ENCODE measurements around the gene ARAP3.

The ARAP3 gene

DNA sequence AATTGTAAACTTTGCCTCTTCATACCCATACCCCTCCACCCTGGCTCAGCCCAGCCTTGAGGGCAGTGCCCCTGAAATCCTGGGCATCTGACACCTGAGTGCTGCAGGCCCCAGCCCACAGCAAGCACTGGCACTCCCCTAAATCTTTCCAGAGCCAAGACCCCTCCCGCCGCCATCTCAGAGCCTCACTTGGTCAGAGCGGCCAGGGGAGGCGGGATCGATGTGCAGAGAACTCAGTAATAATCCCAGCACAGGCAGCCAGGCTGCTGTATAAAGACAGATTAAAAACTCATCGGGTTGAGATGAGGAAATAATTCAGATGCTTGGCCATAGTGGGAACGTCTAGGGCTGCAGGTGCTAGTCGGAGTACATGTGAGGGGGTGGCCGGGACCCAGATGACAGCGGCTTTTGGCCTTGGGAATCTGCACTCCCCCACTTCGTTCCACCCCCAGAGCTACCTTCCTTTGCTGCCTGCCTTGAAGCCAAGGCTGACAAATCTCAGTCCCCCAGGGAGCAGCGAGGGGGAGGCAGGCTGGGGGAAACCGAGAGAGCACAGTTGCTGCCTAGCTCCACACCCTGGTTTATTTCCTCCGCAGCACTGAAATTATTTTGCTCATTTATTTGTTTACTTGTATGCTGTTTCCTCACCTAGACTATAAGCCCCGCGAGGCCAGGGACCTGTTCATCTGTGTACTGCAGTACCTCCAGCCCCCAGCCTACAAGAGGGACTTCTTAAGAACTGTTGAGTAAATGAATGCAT is 19.5 kb upstream of the ARAP3 start:
- no peak overlapping the region for H3K27ac ChIP-seq (ENCODE audit: low read depth, low read length)
- H3K4me1 ChIP-seq (ENCODE audit: control insufficient read depth, insufficient read depth, low read length, unreplicated experiment) = peaks cover 4% of the 10 kb centered on the region
- H3K36me3 ChIP-seq (ENCODE audit: insufficient read depth, low read length) = no peaks in the 10 kb centered on the region
- peaks cover 93% of the 10 kb centered on the region for H3K27me3 ChIP-seq (ENCODE audit: insufficient read depth, low read length)
- H3K4me3 ChIP-seq (ENCODE audit: low read depth, low read length) = no peak overlapping the region
- no peaks in the 10 kb centered on the region for H3K79me2 ChIP-seq (ENCODE audit: control insufficient read depth, insufficient read depth, low read length, unreplicated experiment)
- H2AFZ ChIP-seq (ENCODE audit: low read length, unreplicated experiment) = no peak overlapping the region

DNA sequence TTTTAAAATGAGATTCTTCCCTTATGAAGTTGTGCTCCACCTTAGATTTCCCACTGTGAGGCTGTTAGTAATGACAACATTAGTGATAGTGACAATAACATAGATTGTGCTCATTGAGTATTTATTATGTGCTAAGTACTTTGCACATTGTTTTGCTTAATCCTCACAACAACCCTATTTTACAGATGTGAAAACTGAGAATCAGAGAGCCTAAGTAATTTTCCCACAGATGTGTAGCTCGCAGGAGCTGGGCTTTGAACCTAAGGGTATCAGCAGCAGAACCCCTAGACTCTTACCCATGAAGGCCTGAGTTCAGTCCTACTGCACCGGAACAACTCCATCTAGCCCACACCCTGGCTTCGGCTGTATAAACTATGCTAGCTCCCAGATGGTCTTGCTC is 15.6 kb upstream of the ARAP3 start:
- no peaks in the 10 kb centered on the region for H3K36me3 ChIP-seq (ENCODE audit: insufficient read depth, low read length)
- no peak overlapping the region for H3K4me3 ChIP-seq (ENCODE audit: low read depth, low read length)
- H3K27me3 ChIP-seq (ENCODE audit: insufficient read depth, low read length) = peaks cover 55% of the 10 kb centered on the region
- H3K79me2 ChIP-seq (ENCODE audit: control insufficient read depth, insufficient read depth, low read length, unreplicated experiment) = no peaks in the 10 kb centered on the region
- H3K27ac ChIP-seq (ENCODE audit: low read depth, low read length) = no peak overlapping the region
- no peak overlapping the region for H2AFZ ChIP-seq (ENCODE audit: low read length, unreplicated experiment)
- peaks cover 11% of the 10 kb centered on the region for H3K4me1 ChIP-seq (ENCODE audit: control insufficient read depth, insufficient read depth, low read length, unreplicated experiment)

DNA sequence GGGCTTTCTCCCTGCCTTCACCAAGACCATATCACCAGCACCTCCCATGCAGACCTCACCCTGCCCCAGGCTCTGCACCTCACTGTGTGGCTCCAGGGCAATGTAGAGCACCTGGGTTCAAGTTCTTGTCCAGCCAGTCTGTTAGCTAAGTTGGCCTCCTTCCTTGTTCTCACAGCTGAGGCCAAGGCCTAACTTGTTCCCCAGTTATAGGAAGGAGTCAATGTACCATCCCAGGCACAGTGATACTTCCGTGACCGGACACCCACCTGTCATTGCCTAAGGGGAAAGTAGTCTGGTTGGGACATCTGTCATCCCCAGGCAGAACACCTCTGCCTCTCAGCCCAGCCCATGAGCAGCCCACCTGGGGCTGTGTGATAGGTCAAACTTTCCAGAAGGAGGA is 14.4 kb upstream of the ARAP3 start:
- Histone ChIP-seq H3K36me3 (ENCODE audit: insufficient read depth, low read length) (no peaks in the 10 kb centered on the region), H3K4me1 (ENCODE audit: control insufficient read depth, insufficient read depth, low read length, unreplicated experiment) (peaks cover 7% of the 10 kb centered on the region), H2AFZ (ENCODE audit: low read length, unreplicated experiment) (no peak overlapping the region), H3K27ac (ENCODE audit: low read depth, low read length) (no peak overlapping the region), H3K4me3 (ENCODE audit: low read depth, low read length) (no peak overlapping the region), H3K27me3 (ENCODE audit: insufficient read depth, low read length) (peaks cover 50% of the 10 kb centered on the region), H3K79me2 (ENCODE audit: control insufficient read depth, insufficient read depth, low read length, unreplicated experiment) (no peaks in the 10 kb centered on the region)

DNA sequence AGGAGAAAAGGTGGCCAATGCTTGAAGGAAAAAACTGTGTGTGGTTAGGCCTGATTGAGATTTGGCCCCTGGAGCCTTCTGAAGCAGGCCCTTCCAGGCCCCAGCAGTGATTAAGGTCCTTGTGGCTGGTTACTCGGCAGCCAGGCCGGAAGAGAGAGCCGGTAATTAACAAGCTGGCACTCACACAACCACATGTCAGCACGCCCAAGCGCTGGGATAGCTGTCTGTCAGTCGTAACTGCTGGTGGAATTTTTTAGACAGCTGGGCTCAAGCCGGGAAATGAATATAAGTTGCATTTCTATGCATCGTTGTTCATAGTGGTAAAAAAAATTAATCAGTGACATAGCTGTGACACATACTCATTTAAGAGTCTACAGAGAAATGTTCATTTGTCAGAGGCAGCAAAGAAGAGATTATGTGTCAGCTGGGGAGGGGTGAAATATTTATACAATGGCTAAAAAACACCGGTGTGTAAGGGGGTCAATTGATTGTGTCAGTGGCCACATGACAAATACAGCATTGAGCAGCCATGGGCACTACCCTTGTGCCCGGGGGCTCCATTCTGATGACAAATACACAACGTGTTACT is 13.7 kb upstream of the ARAP3 start:
- H3K4me1 ChIP-seq (ENCODE audit: control insufficient read depth, insufficient read depth, low read length, unreplicated experiment) = peaks cover 7% of the 10 kb centered on the region
- no peaks in the 10 kb centered on the region for H3K36me3 ChIP-seq (ENCODE audit: insufficient read depth, low read length)
- H3K27ac ChIP-seq (ENCODE audit: low read depth, low read length) = no peak overlapping the region
- no peak overlapping the region for H3K4me3 ChIP-seq (ENCODE audit: low read depth, low read length)
- no peaks in the 10 kb centered on the region for H3K79me2 ChIP-seq (ENCODE audit: control insufficient read depth, insufficient read depth, low read length, unreplicated experiment)
- H3K27me3 ChIP-seq (ENCODE audit: insufficient read depth, low read length) = peaks cover 50% of the 10 kb centered on the region
- no peak overlapping the region for H2AFZ ChIP-seq (ENCODE audit: low read length, unreplicated experiment)

DNA sequence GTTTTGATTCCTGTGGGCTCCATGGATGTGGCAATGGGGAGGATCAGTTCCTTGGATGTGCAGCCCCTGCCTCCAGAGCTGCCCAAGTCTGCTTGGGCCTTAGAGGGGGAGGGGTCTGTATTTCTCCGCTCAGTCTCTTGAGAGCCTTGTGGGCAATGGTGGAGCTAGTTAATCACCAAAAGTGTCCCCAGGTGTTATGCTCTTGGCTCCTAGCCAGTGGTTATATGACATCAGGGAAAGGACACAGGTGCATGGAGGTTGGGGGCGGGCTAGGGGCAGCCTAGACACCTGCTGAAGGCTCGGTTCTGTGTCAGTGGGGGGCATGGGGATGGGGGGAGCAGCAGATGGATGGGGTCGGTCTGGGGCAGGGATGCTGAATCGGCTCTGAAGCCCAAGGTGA is 12.4 kb upstream of the ARAP3 start:
- Histone ChIP-seq H2AFZ (ENCODE audit: low read length, unreplicated experiment) (no peak overlapping the region), H3K79me2 (ENCODE audit: control insufficient read depth, insufficient read depth, low read length, unreplicated experiment) (no peaks in the 10 kb centered on the region), H3K27ac (ENCODE audit: low read depth, low read length) (no peak overlapping the region), H3K4me1 (ENCODE audit: control insufficient read depth, insufficient read depth, low read length, unreplicated experiment) (peaks cover 7% of the 10 kb centered on the region), H3K4me3 (ENCODE audit: low read depth, low read length) (no peak overlapping the region), H3K36me3 (ENCODE audit: insufficient read depth, low read length) (no peaks in the 10 kb centered on the region), H3K27me3 (ENCODE audit: insufficient read depth, low read length) (peaks cover 50% of the 10 kb centered on the region)

DNA sequence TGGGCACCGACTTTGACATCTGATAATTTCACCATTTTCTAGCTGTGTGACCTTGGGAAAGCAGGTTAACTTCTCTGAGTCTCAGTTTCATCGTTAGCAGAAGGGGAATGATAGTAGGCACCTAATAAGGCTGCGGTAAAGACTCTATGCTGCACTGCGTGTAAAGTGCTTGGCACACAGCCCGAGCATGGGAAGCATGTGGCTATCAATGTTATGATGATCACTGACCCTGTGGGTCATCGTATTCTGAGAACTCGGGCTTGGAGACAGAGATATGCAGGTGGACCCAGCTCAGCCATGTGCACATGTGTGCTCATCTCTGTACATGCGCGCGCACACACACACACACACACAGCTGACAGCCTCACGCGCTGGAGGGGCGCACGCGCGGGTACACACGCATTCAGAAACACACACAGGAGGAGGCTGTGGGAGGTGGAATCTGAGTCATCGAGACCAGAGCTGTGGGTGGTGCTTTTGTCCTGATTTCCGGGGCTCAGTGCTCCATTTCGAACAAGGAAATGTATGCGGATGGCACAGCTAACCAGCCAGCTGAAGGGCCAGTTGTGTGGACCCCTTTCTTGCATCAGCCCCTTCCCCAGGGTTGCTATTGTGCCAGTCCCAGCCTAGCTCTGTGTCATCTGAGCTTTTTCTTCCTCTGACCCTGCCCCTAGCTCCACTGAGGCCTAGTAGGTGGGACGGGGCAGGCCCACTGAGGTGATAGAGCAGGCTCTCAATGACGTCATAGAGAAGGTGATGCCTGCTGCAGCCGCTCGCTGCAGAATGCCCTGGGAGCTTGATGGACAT is 11.1 kb upstream of the ARAP3 start:
- Histone ChIP-seq H3K36me3 (ENCODE audit: insufficient read depth, low read length) (no peaks in the 10 kb centered on the region), H3K4me3 (ENCODE audit: low read depth, low read length) (no peak overlapping the region), H3K4me1 (ENCODE audit: control insufficient read depth, insufficient read depth, low read length, unreplicated experiment) (peaks cover 7% of the 10 kb centered on the region), H3K27me3 (ENCODE audit: insufficient read depth, low read length) (peaks cover 44% of the 10 kb centered on the region), H3K27ac (ENCODE audit: low read depth, low read length) (no peak overlapping the region), H2AFZ (ENCODE audit: low read length, unreplicated experiment) (no peak overlapping the region), H3K79me2 (ENCODE audit: control insufficient read depth, insufficient read depth, low read length, unreplicated experiment) (no peaks in the 10 kb centered on the region)

DNA sequence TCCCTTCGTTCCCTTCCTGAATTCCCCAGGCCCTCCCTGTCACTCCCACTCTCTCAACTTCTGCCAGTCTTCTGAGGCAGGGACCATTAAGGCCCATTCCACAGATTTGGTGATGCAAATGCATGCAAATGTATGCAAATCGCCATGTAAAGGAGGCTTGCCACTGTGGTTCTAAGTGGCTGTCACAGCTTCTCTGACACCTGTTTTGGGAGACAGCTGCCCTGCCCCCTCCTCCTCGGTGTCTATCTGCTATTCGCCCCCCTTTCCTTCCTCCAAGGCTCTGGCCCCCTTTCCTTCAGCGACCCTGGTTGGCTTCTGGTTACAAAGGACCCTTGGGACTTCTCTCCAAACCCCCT is 10.5 kb upstream of the ARAP3 start:
- Histone ChIP-seq H2AFZ (ENCODE audit: low read length, unreplicated experiment) (no peak overlapping the region), H3K4me1 (ENCODE audit: control insufficient read depth, insufficient read depth, low read length, unreplicated experiment) (peaks cover 7% of the 10 kb centered on the region), H3K4me3 (ENCODE audit: low read depth, low read length) (peak overlapping the region; percentile 56), H3K27me3 (ENCODE audit: insufficient read depth, low read length) (peaks cover 39% of the 10 kb centered on the region), H3K79me2 (ENCODE audit: control insufficient read depth, insufficient read depth, low read length, unreplicated experiment) (no peaks in the 10 kb centered on the region), H3K27ac (ENCODE audit: low read depth, low read length) (no peak overlapping the region), H3K36me3 (ENCODE audit: insufficient read depth, low read length) (no peaks in the 10 kb centered on the region)

DNA sequence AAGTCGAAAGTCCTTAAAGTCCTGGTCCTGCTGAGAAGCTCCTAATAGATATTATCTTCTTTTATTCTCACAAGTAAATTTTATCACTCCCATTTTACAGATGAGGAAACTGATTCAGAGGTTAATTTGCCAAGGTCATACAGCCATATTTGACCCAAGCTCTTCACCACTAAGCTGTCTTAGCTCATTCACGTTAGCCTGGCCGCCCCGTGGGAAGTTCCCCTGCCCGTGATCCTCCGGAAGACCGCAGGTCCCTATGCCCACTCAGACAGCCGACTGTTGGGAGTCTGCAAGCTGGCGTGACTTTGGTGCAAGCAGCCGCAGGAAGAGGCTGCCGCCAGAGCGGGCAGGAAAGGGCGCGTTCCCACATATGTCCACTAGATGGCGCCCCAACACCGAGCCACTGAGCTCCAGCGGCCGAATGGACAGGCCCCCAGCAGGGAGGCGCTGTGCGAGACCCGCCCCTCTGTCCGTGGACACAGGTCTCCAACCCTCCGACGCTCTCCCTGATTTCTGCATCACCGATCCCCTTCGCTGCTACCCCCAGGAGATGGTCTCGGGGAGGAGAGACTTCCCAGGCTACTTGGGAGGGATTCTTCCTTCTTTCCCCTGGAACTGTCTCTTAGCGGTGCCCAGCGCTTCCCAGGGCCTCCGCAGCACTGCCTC is 10.0 kb upstream of the ARAP3 start:
- peaks cover 34% of the 10 kb centered on the region for H3K27me3 ChIP-seq (ENCODE audit: insufficient read depth, low read length)
- H3K79me2 ChIP-seq (ENCODE audit: control insufficient read depth, insufficient read depth, low read length, unreplicated experiment) = no peaks in the 10 kb centered on the region
- H3K4me3 ChIP-seq (ENCODE audit: low read depth, low read length) = peak overlapping the region; percentile 56
- peaks cover 7% of the 10 kb centered on the region for H3K4me1 ChIP-seq (ENCODE audit: control insufficient read depth, insufficient read depth, low read length, unreplicated experiment)
- H3K27ac ChIP-seq (ENCODE audit: low read depth, low read length) = no peak overlapping the region
- H2AFZ ChIP-seq (ENCODE audit: low read length, unreplicated experiment) = no peak overlapping the region
- no peaks in the 10 kb centered on the region for H3K36me3 ChIP-seq (ENCODE audit: insufficient read depth, low read length)

DNA sequence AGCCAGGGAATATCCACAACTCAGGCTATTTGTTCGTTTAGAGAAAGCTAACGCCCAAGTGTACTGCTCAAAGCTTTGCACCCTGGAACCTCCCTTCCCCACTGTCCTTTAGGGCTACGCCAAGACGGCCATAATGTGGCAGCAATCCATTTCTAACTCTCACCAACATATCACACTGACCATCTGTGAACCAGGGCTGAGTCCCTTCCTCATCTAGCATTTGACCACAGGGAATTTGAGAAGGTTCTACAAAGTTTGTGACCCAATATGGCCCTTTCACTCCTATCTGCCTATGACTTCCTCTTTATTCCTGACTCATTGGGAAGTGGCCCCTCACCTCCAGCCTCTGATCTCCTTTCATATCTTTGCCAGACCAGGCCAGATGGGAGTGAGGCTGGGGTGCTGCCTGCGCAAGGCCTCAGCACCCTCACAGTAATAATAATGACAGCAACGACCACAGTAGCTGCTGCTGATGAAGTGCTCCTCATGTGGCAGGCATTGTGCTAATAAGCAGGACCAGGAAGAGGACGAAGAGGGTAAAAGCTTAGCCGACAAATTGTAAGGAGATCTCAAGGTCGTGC is 9.3 kb upstream of the ARAP3 start:
- no peak overlapping the region for H3K4me3 ChIP-seq (ENCODE audit: low read depth, low read length)
- H3K27ac ChIP-seq (ENCODE audit: low read depth, low read length) = no peak overlapping the region
- H3K79me2 ChIP-seq (ENCODE audit: control insufficient read depth, insufficient read depth, low read length, unreplicated experiment) = no peaks in the 10 kb centered on the region
- H3K36me3 ChIP-seq (ENCODE audit: insufficient read depth, low read length) = no peaks in the 10 kb centered on the region
- no peak overlapping the region for H2AFZ ChIP-seq (ENCODE audit: low read length, unreplicated experiment)
- peaks cover 7% of the 10 kb centered on the region for H3K4me1 ChIP-seq (ENCODE audit: control insufficient read depth, insufficient read depth, low read length, unreplicated experiment)
- peaks cover 30% of the 10 kb centered on the region for H3K27me3 ChIP-seq (ENCODE audit: insufficient read depth, low read length)

DNA sequence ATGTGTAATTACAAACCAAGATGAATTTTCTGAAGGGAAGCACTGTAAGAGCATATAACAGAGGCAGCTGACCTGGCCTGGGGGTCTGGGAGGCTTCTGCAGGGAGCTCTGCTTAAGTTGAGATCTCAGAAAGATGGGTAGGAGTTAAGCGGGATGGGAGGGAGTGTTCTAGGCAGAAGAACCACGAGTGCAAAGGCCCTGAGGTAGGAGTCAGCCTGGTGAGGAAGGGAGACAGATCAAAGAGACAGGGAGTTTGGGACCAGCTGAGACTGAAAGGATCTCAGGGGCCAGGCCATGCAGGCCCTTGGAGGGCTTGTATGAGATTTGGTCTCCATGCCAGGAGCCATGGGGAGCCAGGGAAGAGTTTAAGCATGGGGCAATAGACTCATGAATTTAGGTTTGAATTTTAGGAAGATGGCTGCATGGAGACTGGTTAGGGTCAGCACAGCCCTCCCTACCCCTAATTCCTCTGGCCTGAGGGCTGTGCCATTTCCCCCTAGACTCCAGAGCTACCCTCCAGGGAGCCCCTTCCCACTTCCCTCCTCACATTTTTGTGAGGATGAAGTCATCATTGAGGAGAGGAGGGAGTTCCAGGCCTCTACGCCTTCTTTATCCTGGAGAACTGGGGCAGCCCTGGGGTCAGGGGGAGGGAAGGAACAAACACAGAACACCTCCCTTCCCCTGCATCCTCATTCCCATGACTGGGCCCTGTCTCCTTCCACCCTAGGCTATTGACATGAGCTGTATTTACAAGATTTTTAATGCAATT is 4.8 kb upstream of the ARAP3 start:
- no peak overlapping the region for H2AFZ ChIP-seq (ENCODE audit: low read length, unreplicated experiment)
- H3K79me2 ChIP-seq (ENCODE audit: control insufficient read depth, insufficient read depth, low read length, unreplicated experiment) = no peaks in the 10 kb centered on the region
- H3K27me3 ChIP-seq (ENCODE audit: insufficient read depth, low read length) = peaks cover 30% of the 10 kb centered on the region
- no peak overlapping the region for H3K4me3 ChIP-seq (ENCODE audit: low read depth, low read length)
- H3K36me3 ChIP-seq (ENCODE audit: insufficient read depth, low read length) = no peaks in the 10 kb centered on the region
- no peak overlapping the region for H3K27ac ChIP-seq (ENCODE audit: low read depth, low read length)
- peaks cover 7% of the 10 kb centered on the region for H3K4me1 ChIP-seq (ENCODE audit: control insufficient read depth, insufficient read depth, low read length, unreplicated experiment)

All from ACC112 (cell line).